K562 (cell line): ENCODE data around the gene OTUB2. TPM values are rescaled to one million over a fixed set of nuclear protein-coding genes. Genes with fewer than 3 reads are reported as not detected.

Source experiments
- BHLHE40 ChIP-seq: IDR thresholded peaks from 2 replicates; pipeline ENCODE4 v1.6.1; 2011; ENCODE audit warnings: low read length, improper control_type of control experiment
- BMI1 ChIP-seq: fragments of 150-350 bp; IDR thresholded peaks from 2 replicates; pipeline ENCODE4 v1.6.1; 2014; ENCODE audit warnings: low read length
- FOXA3 ChIP-seq, 2 experiments: fragments of 450-650 bp in 1 of 2; sonication (generic) in 1 of 2; formaldehyde crosslinking; IDR thresholded peaks in 1 of 2; conservative IDR thresholded peaks in 1 of 2; 2 replicates each; pipeline versions ENCODE4 v1.4.0 to v1.8.0; 2020 to 2022; ENCODE audit warnings: mild to moderate bottlenecking in 2 of 2, missing genetic modification reagents in 1 of 2
- MTA1 ChIP-seq: fragments of 450-650 bp; IDR thresholded peaks from 2 replicates; pipeline ENCODE4 v1.6.1; 2017; ENCODE audit warnings: borderline replicate concordance
- RBM15 ChIP-seq: fragments of 200-400 bp; formaldehyde crosslinking; IDR thresholded peaks from 2 replicates; pipeline ENCODE4 v1.6.1; 2018; ENCODE audit warnings: mild to moderate bottlenecking, low read length, moderate library complexity; ENCODE audit not compliant: insufficient read depth
- SIN3B ChIP-seq: fragments of 450-650 bp; IDR thresholded peaks from 2 replicates; pipeline ENCODE4 v1.6.1; 2017; ENCODE audit warnings: low read depth, mild to moderate bottlenecking, moderate library complexity
- SP2 ChIP-seq: IDR thresholded peaks from 2 replicates; pipeline ENCODE4 v1.6.1; 2011; ENCODE audit warnings: mild to moderate bottlenecking, low read depth, low read length, moderate library complexity; ENCODE audit not compliant: poor library complexity, severe bottlenecking; ENCODE audit errors: extremely low read depth
- ZNF143 ChIP-seq: sonication (generic); formaldehyde crosslinking; IDR thresholded peaks from 2 replicates; pipeline ENCODE4 v1.9.0; 2022; ENCODE audit warnings: mild to moderate bottlenecking, missing genetic modification reagents
- polyA plus RNA-seq, 8 experiments: library from polyadenylated mRNA; depleted of rRNA in 4 of 8; stranded (reverse) in 5 of 8; unstranded in 3 of 8; fragments of >200 nt; fragmentation: Nextera tagmentation in 2 of 8; fragmentation: Illumina TruSeq in 1 of 8; extraction: Ambion mirVana in 2 of 8; extraction: Trizol in 1 of 8; gene quantifications; 2 replicates each; pipeline versions ENCODE4 v1.2.1 to v1.2.3, GENCODE V29; 2011 to 2014; ENCODE audit warnings: inconsistent platforms in 1 of 8, missing spikeins in 1 of 8
- total RNA-seq, 7 experiments: library from RNA; depleted of rRNA in 6 of 7; stranded (reverse); fragments of >200 nt in 6 of 7; fragmentation: Illumina TruSeq in 2 of 7; extraction: Trizol in 2 of 7; gene quantifications; 2 replicates each; pipeline versions ENCODE4 v1.2.1 to v1.2.3, GENCODE V29; 2011 to 2021; ENCODE audit warnings: low replicate concordance in 1 of 7
- TF ChIP-seq, protein P1 (sequence below): fragments of 450-650 bp; formaldehyde crosslinking; IDR thresholded peaks from 2 replicates; pipeline ENCODE4 v1.4.0; 2020; ENCODE audit warnings: mild to moderate bottlenecking, moderate library complexity
- TF ChIP-seq, protein P2 (sequence below): fragments of 450-650 bp; IDR thresholded peaks from 2 replicates; pipeline ENCODE4 v1.6.1; 2016; ENCODE audit warnings: borderline replicate concordance
- TF ChIP-seq, protein P3 (sequence below): fragments of 450-650 bp; formaldehyde crosslinking; IDR thresholded peaks from 2 replicates; pipeline ENCODE4 v1.4.0; 2020; ENCODE audit warnings: mild to moderate bottlenecking, moderate library complexity

OTUB2 gene
- total and polyA plus RNA-seq, 9 of the 15 experiments (the other 6 are each of a cell fraction or from before 2014, with no cell fraction given) = 0.01 to 0.31 (median 0.11) TPM

DNA sequence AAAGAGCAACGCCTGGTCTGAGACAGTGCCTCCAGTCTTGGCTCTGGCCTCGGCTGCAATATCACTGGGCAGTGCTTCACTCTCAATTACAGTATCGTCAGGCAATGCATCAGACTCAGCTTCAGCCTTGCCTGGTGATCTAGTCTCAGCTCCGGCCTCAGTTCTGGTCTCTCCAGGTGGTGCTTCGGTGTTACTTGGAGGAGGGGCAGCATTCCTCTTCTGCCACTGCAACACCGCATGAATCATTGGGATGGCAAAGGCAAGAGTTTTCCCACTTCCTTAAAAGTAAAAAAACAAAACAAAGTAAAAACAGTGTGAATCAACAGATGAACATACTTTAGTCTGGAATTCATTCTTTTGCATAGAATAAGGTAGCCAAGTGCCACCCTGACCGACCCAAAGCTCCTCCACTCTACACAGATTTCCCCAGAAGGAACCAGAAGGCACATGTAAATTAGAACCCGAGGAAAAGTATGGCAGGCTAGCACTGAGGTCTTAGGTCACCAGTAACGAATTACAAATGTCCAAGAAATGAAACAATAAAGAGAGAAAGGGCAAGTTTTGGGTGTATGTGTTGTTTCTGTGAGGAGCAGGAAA lies 36.3 kb downstream of the OTUB2 start (continued):
- TF ChIP-seq, protein P1, sequence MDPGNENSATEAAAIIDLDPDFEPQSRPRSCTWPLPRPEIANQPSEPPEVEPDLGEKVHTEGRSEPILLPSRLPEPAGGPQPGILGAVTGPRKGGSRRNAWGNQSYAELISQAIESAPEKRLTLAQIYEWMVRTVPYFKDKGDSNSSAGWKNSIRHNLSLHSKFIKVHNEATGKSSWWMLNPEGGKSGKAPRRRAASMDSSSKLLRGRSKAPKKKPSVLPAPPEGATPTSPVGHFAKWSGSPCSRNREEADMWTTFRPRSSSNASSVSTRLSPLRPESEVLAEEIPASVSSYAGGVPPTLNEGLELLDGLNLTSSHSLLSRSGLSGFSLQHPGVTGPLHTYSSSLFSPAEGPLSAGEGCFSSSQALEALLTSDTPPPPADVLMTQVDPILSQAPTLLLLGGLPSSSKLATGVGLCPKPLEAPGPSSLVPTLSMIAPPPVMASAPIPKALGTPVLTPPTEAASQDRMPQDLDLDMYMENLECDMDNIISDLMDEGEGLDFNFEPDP (CRISPR knock-in tag) = no peak
- TF ChIP-seq SP2 (no peak), BMI1 (no peak), RBM15 (no peak), FOXA3 (CRISPR knock-in tag; conservative IDR thresholded peaks at IDR 0.05 in 1 of 2, IDR thresholded peaks at IDR 0.05 in 1 of 2) (no peak), SIN3B (no peak), MTA1 (no peak), BHLHE40 (no peak), ZNF143 (CRISPR knock-in tag) (no peak)
- TF ChIP-seq, protein P2, sequence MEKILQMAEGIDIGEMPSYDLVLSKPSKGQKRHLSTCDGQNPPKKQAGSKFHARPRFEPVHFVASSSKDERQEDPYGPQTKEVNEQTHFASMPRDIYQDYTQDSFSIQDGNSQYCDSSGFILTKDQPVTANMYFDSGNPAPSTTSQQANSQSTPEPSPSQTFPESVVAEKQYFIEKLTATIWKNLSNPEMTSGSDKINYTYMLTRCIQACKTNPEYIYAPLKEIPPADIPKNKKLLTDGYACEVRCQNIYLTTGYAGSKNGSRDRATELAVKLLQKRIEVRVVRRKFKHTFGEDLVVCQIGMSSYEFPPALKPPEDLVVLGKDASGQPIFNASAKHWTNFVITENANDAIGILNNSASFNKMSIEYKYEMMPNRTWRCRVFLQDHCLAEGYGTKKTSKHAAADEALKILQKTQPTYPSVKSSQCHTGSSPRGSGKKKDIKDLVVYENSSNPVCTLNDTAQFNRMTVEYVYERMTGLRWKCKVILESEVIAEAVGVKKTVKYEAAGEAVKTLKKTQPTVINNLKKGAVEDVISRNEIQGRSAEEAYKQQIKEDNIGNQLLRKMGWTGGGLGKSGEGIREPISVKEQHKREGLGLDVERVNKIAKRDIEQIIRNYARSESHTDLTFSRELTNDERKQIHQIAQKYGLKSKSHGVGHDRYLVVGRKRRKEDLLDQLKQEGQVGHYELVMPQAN = no peak
- TF ChIP-seq, protein P3, sequence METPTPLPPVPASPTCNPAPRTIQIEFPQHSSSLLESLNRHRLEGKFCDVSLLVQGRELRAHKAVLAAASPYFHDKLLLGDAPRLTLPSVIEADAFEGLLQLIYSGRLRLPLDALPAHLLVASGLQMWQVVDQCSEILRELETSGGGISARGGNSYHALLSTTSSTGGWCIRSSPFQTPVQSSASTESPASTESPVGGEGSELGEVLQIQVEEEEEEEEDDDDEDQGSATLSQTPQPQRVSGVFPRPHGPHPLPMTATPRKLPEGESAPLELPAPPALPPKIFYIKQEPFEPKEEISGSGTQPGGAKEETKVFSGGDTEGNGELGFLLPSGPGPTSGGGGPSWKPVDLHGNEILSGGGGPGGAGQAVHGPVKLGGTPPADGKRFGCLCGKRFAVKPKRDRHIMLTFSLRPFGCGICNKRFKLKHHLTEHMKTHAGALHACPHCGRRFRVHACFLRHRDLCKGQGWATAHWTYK (CRISPR knock-in tag) = no peak
